ENCODE results near the gene DOP1A.
A peak's percentile ranks its signal among the peaks of the same experiment; 100 is the strongest.

DOP1A gene

GRCh38 chr6:83160167-83160566, 92.7 kb downstream of the DOP1A start:
- TF ChIP-seq CTCF (IDR thresholded peaks at IDR 0.05; ENCODE audit: control insufficient read depth, insufficient read depth, low read depth, low read length, missing control alignments): no peak
- H3K4me3 ChIP-seq (ENCODE audit: control insufficient read depth, low read depth, low read length): no peak overlapping the region
- DNase-seq (ENCODE audit: low read depth): no peak

GRCh38 chr6:83167726-83168278, 100.3 kb downstream of the DOP1A start:
- no peak for TF ChIP-seq CTCF (IDR thresholded peaks at IDR 0.05; ENCODE audit: control insufficient read depth, insufficient read depth, low read depth, low read length, missing control alignments)
- no peak for DNase-seq (ENCODE audit: low read depth)
- no peak overlapping the region for H3K4me3 ChIP-seq (ENCODE audit: control insufficient read depth, low read depth, low read length)

- no peak for TF ChIP-seq CTCF (IDR thresholded peaks at IDR 0.05; ENCODE audit: control insufficient read depth, insufficient read depth, low read depth, low read length, missing control alignments)
- no peak for DNase-seq (ENCODE audit: low read depth)
These were observed 101.1 kb downstream of the DOP1A start for GRCh38 chr6:83168556-83168955.

GRCh38 chr6:83169106-83169505, 101.6 kb downstream of the DOP1A start:
- no peak overlapping the region for H3K4me3 ChIP-seq (ENCODE audit: control insufficient read depth, low read depth, low read length)
- DNase-seq (ENCODE audit: low read depth): no peak
- no peak for TF ChIP-seq CTCF (IDR thresholded peaks at IDR 0.05; ENCODE audit: control insufficient read depth, insufficient read depth, low read depth, low read length, missing control alignments)

More at GRCh38 chr6:83168556-83168955, 101.1 kb downstream of the DOP1A start:
- H3K4me3 ChIP-seq (ENCODE audit: control insufficient read depth, low read depth, low read length): no peak overlapping the region

GRCh38 chr6:83169511-83169910, 102.0 kb downstream of the DOP1A start:
- no peak for TF ChIP-seq CTCF (IDR thresholded peaks at IDR 0.05; ENCODE audit: control insufficient read depth, insufficient read depth, low read depth, low read length, missing control alignments)
- H3K4me3 ChIP-seq (ENCODE audit: control insufficient read depth, low read depth, low read length): no peak overlapping the region
- peak; percentile 10 for DNase-seq (ENCODE audit: low read depth)

GRCh38 chr6:83176246-83176645, 108.8 kb downstream of the DOP1A start:
- no peak overlapping the region for H3K4me3 ChIP-seq (ENCODE audit: control insufficient read depth, low read depth, low read length)
- no peak for TF ChIP-seq CTCF (IDR thresholded peaks at IDR 0.05; ENCODE audit: control insufficient read depth, insufficient read depth, low read depth, low read length, missing control alignments)
- no peak for DNase-seq (ENCODE audit: low read depth)

Data from AG09309 (cell line).